Activated CD4-positive, alpha-beta T cell treated with anti-CD3 and anti-CD28 coated beads, Interleukin-2, amount 50 U/mL, for 24 hours (primary cell): ENCODE data around the gene EML4.
"Not testable (repeated sequence)": the region's sequence is repeated elsewhere in the genome, so short reads cannot be mapped to it uniquely, and the experiment has no call there.

Experiments used
- DNase-seq, 2 donors: peaks; one replicate each; pipeline ENCODE4 v3.0.0-alpha.2; 2020; ENCODE audit warnings: low read depth in 1 of 2, low spot score in 1 of 2

Gene EML4

DNA sequence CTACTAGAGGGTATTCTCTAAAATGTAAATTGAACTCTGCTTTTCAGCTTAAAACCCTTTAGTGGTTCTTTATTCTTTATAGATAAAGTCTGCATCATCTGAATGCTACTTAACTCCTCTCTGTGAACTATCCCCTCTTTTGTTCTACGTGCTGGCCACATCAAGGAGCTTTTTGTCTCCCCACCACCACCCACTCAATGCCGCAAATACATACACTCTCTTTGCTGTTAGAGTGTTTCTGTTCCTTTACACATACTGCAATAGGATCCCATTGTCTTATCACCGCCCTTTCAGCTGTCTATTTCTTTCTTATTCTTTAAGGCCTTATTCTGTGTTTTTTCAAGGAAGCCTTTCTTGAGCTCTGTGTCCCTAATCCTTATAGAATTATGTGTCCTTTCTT lies 83.3 kb downstream of the EML4 start:
- no peak for DNase-seq

DNA sequence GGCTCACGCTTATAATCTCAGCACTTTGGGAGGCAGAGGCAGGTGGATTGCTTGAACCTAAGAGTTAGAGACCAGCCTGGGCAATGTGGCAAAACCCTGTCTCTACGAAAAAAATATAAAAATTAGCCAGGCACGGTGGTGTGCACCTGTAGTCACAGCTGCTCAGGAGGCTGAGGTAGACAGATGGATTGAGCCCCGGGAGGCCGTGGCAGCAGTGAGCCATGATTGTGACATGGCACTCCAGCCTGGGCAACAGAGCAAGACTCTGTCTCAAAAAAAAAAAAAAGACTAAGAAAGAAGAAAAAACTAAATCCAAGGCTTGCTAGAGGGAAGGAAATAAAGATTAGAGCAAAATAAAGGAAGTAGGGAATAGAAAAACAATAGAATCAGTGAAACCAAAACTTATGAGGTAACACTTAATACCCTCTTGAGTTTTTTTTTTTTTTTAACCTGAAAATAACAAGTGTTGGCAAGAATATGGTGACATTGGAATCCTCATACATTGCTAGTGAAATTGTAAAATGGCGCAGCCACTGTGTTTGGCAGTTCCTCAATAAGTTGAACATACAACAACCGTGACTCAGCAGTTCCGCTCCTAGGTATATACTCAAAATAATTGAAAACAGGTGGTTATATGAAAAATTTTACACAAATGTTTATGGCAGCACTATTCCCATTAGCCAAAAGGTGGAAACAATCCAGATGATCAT lies 85.2 kb downstream of the EML4 start:
- no peak for DNase-seq

DNA sequence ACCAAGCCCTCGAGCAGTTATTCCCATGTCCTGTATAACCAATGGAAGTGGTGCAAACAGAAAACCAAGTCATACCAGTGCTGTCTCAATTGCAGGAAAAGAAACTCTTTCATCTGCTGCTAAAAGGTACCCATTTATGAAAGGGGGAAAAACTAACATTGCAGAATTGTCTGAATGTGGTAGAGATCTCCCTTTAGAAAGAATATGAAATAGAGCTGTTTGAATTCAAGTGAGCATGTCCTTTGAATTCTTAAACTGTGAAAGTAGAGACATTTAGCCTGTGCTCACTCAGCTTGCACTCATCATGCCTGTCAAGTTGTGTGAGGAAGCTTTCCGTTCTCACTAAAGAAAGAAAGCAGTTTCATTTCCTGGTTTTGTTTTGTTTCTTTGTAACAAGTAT lies 87.4 kb downstream of the EML4 start:
- DNase-seq: no peak

DNA sequence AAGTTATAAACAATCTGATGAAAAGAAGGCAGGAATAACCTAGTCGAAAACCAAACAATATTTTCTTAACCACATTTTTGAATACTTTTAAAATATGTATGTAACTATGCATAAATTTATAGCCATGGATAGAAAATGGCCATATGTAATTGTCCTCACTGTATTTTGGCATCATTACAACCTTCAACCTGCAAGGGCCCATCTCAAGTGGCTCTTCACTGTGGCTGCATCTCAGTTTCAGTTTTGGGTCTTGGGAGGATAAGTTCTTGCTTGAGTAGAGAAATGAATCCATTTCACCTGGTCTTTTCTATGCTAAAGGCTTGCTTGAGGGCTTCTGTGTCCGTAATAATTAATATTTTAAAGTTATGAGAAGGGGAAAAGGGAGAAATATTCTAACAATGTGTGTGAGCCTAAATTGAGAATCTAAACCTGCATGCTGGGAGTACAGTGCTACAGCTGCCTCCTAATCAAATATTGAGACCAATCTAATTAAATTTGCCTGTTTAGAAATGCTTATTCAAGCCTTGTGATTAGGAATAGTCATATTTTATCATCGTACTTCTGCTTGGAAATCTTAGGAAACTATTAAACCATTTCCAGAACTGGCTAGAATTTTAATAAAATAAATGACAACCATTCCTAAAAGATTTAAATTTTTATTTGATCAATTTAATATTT lies 92.5 kb downstream of the EML4 start:
- DNase-seq: no peak

DNA sequence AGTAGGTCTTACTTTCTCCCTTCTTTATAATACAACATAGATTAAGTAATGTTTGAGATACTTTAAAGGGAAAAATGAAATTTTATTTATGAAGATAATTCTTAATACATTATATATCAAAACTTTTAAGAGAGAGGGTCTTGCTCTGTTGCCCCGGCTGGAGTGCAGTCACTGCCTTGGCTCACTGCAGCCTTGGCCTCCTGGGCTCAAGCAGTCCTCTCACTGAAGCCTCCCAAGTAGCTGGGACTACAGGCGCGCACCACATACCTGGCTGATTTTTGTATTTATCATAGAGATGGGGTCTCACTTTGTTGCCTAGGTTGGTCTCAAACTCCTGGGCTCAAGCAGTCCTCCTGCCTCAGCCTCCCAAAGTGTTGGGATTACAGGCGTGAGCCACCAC lies 97.1 kb downstream of the EML4 start:
- DNase-seq: no peak

DNA sequence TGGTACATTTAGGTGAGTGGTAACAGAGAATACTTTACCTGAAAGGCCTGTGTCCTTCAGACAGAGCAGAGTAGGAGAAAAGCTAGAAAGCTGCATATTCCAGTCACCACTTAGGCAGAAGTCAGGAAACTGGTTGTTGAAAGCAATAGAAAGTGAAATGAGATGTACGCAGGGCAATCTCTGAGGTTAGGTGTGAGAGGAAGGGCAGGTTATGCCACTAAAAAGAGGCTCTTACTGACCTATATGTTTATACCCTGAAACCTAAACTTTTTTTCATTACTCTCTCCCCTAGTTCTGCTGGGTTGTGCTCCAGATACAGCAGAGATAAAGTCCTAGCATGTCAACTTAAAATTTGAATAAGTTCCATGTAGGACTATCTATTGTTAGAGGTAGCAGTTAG lies 98.4 kb downstream of the EML4 start:
- DNase-seq: no peak

DNA sequence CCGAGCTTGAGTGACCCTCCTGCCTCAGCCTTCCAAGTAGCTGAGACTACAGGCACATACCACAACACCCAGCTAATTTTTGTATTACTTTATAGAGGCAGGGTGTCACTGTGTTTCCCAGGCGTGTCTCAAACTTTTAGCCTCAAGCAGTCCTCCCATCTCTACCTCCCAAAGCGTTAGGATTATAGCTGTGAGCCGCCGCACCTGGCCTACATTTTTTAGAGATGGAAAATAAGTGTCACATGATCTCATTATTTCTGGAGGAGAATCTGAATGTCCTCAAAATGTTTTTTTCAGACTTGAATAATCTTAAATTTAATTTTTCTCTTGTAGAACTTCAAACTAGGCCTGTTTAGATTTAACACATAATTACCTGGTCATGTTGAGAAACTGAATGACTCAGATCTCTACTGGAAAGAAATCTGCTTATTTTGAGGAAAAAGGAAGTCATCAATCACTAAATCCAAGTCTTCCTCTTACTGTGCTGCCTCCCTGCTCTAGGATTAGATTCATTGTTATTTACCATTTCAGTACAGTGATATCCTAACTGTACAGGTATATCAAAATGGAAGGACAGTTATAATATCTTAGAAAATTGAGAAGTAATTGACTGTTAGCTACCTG lies 99.5 kb downstream of the EML4 start:
- DNase-seq: no peak

DNA sequence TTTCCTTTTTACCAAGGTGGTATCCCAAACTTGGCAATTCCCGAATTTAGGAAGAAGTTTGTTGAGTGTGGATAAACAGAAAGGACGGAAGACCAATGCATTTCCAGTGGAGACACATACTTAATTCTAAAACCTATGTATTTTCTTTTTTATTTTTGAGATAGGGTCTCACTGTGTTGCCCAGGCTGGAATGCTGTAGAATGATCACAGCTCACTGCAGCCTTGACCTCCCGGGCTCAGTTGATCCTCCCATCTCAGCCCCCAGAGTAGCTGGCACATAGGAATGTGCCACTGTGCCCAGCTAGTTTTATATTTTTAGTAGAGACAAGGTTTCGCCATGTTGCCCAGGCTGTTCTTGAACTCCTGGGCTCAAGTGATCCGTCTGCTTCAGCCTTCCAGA lies 101.6 kb downstream of the EML4 start:
- DNase-seq: no peak

DNA sequence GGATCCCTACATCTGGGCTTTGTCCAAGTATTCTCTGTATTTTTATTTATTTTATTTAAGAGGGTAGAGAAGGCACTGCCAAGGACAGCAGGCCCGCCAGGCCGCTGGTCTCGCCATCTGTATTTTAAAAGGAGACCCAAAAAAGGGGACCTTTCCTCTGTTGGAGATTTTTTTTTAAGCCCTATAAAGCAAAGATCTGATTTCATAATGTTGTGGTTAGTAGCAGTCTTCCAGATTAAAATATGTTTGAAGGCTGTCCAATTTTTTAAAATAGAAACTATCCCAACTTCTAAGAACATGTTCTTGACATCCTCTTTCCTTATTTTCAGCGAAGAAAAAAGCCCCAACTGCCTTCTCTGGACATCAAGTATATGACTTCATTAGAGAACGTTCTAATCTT lies 102.1 kb downstream of the EML4 start:
- DNase-seq: not testable (repeated sequence)

DNA sequence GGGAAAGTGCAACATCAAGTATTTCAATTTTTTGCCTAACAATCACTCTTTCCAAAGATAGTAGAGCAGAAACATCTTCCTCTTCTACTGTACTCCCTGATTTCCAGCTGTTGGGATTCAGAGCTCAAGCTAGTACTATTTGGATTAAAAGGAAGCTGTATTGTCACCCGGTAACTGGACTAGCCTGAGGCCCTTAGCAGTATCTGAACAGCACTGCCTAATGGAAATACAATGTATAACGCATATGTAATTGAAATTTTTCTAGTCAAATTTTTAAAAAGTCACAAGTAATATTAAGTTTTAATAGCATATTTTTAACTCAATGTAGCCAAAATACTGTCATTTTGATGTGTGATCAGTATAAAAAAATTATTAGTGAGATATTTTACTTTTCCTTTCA lies 105.7 kb downstream of the EML4 start:
- no peak for DNase-seq

DNA sequence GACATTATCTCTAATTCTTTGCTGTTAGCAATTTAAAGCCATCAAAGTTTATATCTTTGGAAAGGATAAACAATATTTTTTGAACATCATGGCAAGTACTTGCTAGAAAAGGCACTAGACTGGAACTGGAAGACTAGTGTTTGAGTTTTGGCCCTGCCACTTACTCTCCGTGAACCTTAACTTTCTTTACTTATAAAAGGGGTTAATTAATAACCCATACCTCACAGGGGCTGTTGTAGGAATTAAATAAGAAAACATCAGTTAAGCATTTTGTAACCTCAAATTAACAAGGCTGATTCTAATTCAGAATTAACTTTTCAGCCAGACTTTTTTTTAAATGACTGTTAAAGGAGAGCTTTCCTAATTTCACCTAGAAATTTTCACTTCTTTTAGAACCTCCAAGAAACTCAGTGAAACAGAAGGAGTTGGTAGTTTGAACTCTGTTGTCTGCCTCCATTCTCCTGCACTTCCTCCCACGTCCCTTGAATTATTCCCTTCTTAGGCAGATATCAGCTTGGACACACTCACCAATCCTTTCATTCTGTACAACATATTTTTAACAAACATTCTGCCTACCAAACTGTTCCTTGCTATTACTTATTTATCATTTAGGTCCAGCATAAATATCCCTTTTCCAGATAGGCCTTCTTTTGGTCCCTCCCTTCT lies 112.4 kb downstream of the EML4 start:
- no peak for DNase-seq

DNA sequence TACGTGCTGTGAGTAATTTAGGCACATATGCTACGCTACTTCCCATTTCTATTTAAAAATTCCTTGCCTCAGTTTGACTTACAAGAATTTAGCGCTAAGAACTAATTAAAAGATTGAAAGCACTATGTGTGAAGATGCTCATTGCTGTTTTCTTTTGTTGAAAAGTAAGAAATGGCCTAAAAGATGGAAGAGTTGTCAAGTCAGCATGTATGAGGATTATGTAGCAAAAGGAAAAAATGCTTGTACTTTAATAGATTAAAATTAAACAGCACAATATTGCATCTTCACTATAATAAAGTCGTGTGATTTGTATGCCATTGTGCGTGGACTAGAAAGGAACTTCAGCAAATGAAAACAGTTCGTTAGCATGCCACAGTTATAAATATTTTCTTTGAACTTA lies 114.9 kb downstream of the EML4 start:
- DNase-seq: no peak

DNA sequence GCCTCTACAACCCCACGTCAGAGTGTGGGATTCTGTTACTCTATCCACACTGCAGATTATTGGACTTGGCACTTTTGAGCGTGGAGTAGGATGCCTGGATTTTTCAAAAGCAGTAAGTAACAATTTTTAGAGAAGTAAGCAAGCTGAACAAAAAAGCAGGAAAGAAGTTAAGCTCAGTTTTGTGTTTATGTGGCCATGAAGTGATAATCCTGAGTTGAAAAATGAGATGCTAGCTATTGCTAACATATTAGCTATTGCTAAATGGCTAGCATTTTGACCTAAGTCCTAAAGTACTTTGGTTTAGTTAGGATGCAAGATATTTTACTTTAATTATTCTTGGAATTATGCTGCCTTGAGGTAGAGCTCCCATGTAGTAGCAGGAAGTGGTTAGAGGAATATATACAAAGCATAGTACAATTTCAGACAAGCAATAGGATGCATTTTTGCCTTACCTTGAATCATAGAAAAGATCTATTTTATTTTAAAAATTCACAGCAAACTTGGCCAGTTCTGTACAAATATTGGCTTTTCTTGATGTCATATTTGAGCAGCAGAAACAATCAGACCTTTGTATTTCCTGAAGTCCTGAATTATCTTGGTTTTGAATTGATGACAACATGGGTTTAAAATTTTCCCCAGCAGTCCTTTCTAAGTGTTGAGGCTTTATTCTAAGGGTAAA lies 117.3 kb downstream of the EML4 start:
- no peak for DNase-seq

DNA sequence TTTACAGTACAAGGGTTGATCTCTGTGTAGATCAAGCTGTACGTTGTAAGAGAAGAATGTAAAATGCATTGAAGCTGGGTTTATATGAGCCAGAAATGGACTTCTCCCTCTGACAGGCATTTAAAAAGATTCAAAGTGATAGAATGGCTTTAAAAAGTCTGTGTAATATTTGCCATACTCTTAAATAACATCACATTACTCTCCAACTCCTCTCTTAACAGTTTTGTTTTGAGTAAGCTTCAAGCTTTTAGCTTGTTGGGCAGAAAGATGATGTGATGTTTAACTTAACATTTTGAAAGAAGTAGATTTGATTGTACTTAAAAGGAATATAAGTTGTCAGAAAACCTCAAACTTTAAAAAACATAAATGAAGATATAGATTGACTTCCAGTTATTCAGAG lies 119.7 kb downstream of the EML4 start:
- DNase-seq: no peak

DNA sequence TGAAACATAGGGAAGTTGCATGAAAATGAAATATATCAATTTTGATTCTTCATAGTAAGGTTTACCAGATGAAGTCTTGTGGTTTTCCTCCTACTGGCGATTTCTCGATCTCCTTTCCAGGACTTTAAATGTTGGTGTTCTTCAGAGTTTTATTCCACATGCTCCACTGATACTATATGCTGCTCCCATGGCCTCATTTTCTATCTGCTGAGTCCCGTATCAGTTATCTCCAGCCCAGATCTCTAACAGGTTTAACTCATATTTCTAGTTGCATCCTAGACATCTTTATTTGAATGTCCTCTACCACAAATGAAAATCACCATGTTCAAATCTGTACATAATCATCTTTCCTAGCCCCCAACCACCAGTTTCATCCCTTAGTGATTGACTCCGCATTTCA lies 120.1 kb downstream of the EML4 start:
- DNase-seq: no peak

DNA sequence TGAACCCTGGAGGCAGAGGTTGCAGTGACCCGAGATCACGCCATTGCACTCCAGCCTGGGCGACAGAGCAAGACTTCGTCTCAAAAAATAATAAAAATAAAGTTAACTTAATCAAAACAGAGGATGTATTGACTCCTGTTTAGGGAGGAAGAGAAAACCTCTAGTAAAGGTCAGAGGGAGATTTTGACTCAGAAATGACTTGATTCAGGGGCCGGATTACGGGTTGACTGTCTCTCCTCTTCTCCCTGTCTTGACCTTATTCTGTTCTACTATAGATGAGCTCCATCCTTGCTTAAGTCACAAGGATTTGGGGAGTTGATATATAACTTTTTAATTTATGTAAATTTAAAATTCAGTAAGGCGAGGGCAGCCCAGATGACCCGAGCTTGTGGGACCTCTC lies 120.9 kb downstream of the EML4 start:
- DNase-seq: no peak

DNA sequence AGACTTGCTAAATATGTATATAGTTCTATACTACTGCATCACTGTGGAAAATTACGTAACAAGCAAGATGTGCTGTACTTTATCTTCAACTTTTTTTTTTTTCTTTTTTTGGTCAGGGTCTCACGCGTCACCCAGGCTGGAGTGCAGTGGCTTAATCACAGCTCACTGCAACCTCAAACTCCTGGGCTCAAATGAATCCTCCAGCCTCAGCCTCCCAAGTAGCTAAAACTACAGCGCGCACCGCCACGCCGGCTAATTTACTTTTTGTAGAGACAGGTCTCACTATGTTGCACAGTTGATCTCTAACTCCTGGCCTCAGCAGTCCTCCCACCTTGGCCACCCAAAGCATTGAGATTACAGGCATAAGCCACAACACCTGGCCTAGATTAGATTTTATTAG lies 123.9 kb downstream of the EML4 start:
- DNase-seq: no peak

DNA sequence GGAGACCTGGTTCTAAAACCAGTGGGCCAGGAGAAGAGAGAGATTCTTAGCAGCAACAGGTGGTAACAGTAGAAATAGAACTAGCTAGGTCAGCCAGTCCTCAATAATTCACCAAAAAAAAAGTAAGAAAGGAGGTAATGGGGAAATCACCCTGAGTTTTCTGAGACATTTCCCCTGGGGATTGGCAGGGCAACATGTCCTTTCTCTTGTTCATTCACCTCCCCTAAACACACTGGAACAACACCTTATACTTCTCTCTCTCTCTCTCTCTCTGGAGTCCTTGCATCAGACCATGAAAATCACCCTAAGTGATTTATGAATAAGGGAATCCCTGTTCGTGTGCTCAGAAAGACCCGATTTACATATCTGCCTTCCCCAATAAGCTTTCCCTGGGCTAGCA lies 127.1 kb downstream of the EML4 start:
- DNase-seq: no peak

DNA sequence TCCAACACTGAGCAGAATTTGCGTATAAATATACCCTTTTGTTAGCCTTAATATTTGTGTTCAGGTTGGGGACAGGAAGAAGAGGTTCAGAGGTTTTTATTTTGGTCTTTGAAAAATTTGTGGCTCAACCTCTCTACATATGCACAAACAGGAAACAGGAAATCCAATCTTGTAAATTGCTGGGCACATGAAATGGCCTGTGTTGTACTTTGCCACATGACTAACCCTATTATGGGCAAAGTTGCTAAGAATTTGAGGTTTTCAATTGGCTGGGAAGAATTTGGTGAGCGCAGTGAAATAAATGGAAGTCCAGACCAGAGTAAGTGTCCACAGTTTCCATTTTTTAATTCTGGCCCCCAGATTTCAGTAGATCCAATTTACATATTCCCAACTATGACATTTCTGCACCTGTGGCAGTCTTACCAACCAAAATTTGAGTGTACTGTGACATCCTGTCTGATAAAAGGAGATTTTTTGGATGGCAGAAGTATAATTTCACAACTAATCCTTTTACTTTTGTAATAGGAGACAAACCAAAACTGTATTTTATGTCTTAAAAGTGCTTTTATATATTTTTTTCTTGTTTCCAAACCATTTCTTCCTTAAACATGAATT lies 128.3 kb downstream of the EML4 start:
- DNase-seq: no peak

DNA sequence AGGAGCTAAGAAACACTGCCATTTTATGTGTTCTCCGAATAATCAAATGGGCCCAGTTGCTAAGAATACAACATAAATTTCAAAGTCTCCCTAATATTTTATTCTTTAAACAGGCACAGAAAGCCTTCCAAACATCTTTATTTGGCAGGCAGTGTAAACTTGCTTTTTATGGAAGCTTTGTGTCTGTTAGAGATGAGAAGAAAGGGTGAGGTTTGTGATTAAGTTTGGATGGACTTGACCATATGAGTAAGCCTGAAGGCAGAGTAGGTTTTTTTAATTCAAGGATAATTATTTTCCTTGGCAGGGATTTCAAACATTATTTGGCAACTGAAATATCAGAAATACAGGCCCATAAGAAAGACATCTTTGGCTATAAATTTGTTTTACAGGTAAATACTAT lies 129.0 kb downstream of the EML4 start:
- DNase-seq: no peak
